MV-4-11 (cell line): ENCODE data around the gene RFTN2.
"Not testable (repeated sequence)": the region's sequence is repeated elsewhere in the genome, so short reads cannot be mapped to it uniquely, and the experiment has no call there.

Experiments
- DNase-seq: peaks from one replicate; lab custom pipeline; 2025; lab: John Stamatoyannopoulos, UW

Gene RFTN2, protein sequence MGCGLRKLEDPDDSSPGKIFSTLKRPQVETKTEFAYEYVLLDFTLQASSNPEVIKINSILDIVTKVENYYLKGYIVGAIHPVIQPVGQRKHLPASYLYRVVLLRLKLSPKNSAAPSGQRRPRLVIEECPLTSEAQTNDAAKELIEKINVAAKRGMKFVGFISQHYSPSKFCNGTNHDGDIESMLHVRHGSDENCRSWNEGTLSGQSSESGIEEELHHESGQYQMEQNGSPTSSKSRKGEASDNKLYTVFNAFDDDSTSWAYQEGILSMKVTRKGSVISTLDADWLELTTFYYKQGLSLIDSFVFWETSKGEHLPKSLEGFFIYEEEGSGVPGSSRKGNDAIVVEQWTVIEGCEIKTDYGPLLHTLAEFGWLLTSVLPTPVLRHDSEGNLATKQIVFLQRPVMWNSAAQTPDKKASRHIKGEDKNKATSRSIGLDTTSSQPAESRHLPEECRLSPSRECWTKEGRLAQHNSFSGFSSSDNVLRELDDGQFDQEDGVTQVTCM

DNA sequence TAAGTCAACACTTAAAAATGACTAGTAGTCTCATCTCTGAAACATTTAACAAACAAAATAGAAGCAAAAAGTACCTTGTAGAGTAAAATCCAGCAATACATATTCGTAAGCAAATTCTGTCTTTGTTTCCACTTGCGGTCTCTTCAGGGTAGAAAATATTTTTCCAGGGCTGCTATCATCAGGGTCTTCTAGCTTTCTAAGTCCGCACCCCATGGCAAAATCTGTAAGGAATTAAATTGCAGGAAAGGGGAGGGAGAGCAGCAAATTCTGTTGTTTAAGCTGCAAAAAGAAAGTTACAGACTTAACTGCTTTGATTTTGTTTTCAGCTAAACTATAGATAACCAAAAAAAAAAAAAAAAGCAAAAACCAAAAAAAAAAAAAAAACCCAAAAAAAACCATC lies at the start of gene RFTN2:
RFTN2 (minus strand) TSS at position 342 of the 400 bp plus-strand sequence; CDS start at position 213, 129 bp downstream.
- no peak for DNase-seq

GRCh38 chr2:197717863-197718262 lies 42.5 kb upstream of the RFTN2 start:
- DNase-seq = no peak

DNA sequence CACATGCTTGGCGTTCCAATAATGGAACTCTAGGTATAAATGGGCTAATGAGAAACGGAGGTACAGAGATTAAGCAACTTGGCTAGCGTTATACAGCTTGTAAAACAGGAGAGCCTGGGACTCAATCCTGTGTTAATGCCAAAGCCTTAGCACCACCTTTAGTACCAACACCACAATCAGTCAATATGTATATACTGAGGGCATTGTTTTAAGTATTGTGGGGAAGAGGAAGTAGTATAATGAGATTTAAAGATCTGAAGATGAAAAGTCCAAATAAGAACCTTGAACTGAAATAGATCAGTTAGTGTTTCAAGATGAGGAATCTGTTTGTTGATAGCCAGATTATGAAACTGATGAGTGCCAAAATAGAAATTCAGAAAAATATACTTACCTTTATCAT lies 37.9 kb upstream of the RFTN2 start:
- DNase-seq = no peak

- no peak for DNase-seq
These were observed 36.2 kb upstream of the RFTN2 start for GRCh38 chr2:197711578-197711977.

GRCh38 chr2:197710424-197711042 lies 35.1 kb upstream of the RFTN2 start:
- DNase-seq = peak; percentile 19

- not testable (repeated sequence) for DNase-seq
These were observed 33.8 kb upstream of the RFTN2 start for GRCh38 chr2:197709140-197709539.

DNA sequence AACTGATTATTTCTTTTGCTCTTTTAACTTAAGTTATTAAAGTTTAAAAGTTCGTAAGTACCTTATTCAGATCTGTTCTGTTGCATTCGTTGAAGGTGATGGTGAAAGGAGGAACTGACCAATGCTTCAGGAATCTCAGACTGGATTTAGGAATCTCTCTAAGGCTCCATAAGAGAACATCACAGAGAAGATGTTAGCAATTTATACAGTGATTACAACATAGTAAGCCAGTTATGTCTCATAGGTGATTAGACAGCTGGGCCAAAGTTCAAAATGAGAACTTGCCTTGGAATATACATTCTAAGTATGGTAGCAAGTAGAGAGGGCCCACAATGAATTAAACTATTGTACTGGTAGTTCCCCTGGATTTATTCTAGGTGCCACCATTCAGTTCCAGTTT lies 32.9 kb upstream of the RFTN2 start:
- DNase-seq = no peak

GRCh38 chr2:197707316-197708213 lies 32.2 kb upstream of the RFTN2 start:
- DNase-seq = peak; percentile 31

DNA sequence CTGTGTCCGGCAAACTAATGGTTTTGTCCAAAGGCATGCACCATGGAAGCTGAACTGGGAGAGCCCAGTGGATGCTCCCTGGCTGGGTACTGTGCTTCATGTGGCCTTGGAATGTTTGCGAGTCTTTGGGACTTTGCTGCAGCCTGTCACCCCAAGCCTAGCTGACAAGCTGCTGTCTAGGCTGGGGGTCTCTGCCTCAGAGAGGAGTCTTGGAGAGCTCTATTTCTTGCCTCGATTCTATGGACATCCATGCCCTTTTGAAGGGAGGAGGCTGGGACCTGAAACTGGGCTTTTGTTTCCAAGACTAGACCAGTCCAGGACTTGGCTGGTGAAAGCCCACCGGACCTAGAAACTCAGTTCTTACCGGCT lies 31.4 kb upstream of the RFTN2 start:
- DNase-seq = no peak

DNA sequence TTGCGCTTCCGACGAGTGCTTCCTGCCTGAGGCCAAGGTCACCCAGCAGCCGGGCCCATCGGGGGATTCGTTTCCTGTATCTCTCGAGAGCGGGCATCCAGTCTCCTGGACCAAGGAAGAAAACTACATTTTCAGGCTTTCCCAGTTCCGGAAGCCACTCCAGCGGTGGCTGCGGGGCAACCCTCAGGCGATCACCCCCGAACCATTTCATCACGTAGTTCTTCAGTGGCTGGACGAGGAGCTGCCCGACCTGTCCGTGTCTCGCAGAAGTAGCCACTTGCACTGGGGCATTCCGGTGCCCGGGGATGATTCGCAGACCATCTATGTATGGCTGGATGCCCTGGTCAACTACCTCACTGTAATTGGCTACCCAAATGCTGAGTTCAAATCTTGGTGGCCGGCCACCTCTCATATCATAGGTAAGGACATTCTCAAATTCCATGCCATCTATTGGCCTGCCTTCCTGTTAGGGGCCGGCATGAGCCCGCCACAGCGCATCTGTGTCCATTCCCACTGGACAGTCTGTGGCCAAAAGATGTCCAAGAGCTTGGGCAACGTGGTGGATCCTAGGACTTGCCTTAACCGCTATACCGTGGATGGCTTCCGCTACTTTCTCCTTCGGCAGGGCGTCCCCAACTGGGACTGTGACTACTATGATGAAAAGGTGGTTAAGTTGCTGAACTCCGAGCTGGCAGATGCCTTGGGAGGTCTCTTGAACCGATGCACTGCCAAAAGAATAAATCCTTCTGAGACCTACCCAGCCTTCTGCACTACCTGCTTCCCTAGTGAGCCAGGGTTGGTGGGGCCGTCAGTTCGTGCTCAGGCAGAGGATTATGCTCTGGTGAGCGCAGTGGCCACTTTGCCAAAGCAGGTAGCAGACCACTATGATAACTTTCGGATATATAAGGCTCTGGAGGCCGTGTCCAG lies 30.8 kb upstream of the RFTN2 start:
- peak; percentile 19 for DNase-seq

GRCh38 chr2:197705121-197705911 lies 29.9 kb upstream of the RFTN2 start, which contains the start of gene MARS2:
TSS of gene MARS2 (plus strand) at chr2:197705369. CDS start at chr2:197705406, 37 bp downstream.
- DNase-seq = peak; percentile 88

- no peak for DNase-seq
These were observed 29.2 kb upstream of the RFTN2 start for GRCh38 chr2:197704434-197705120.

- no peak for DNase-seq
These were observed 25.6 kb upstream of the RFTN2 start for GRCh38 chr2:197700960-197701359.

GRCh38 chr2:197699724-197700123 lies 24.3 kb upstream of the RFTN2 start:
- not testable (repeated sequence) for DNase-seq

- DNase-seq = not testable (repeated sequence)
These were observed 21.2 kb upstream of the RFTN2 start for GRCh38 chr2:197696571-197696970.

GRCh38 chr2:197695971-197696370 lies 20.6 kb upstream of the RFTN2 start:
- DNase-seq = not testable (repeated sequence)

- not testable (repeated sequence) for DNase-seq
These were observed 19.8 kb upstream of the RFTN2 start for GRCh38 chr2:197695206-197695605.

DNA sequence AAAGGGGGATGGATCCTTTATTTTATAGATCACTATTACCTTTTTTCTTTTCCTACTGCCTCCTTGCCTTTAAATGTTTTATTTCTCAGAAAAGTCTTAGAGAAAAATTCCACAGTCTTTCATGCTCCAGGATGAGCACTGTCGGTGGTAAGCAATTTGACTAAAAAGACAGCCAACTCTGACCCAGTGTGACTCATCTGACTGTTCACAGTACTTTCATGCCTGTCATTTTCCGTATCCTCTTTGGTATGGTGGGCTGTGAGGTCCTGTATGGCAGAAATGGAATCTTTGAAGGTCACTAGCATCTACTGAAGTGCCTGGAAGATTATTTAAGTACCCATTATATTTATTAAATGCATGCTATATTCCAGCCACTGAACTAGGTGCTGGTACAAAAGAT lies 2.1 kb upstream of the RFTN2 start:
- no peak for DNase-seq

- no peak for DNase-seq
These were observed 1.7 kb upstream of the RFTN2 start for GRCh38 chr2:197677056-197677455.
